ENCODE data around the gene BIN1. TPM values are rescaled to one million over a fixed set of nuclear protein-coding genes. Genes with fewer than 3 reads are reported as not detected.
A peak's percentile ranks its signal among the peaks of the same experiment; 100 is the strongest.

BIN1 gene
- total and polyA plus RNA-seq, 2 donors (not counting 1 experiment from before 2014, with no cell fraction given) = 90.6 to 92.3 TPM

GRCh38 chr2:127104881-127105655 is 1.9 kb downstream of the BIN1 start:
- peaks cover 0 to 26% (median 7%) of the 10 kb centered on the region in 4 experiments for H3K27me3 ChIP-seq (replicated peaks in 1 of 4; ENCODE audit: control extremely low read depth in 1 of 4, control insufficient read depth in 3 of 4, insufficient read depth in 4 of 4, low read length in 3 of 4)
- H3K9me3 ChIP-seq (ENCODE audit: control extremely low read depth in 1 of 3, control insufficient read depth in 2 of 3, insufficient read depth in 1 of 3, low read length in 2 of 3) = no peaks in the 10 kb centered on the region
- intact Hi-C loops (cut with micrococcal nuclease) = no loop called here
- no peak overlapping the region for H3K27ac ChIP-seq (ENCODE audit: low read length in 2 of 2)
- peak overlapping the region; percentile 99 for H3K4me2 ChIP-seq (replicated peaks; ENCODE audit: low read depth, low read length, poor library complexity, severe bottlenecking)
- Mint-ChIP-seq H3K4me3 (peak overlapping the region; percentile 46), H3K4me1 (peaks cover 13% of the 10 kb centered on the region), H3K27ac (no peak overlapping the region), H3K9me3 (ENCODE audit: insufficient read depth) (no peaks in the 10 kb centered on the region), H3K27me3 (peaks cover 4% of the 10 kb centered on the region)
- ChIA-PET CTCF (interaction anchor here (1.0 to 2.5 kb wide), 2 partner anchors 25 to 37 kb away, joined by 3 to 11 read pairs; no protein-coding TSS in a partner anchor), POLR2A (interaction anchor here (1.1 to 2.5 kb wide), 2 partner anchors 20 to 24 kb away, joined by 4 to 7 read pairs; no protein-coding TSS in a partner anchor)
- no peaks in the 10 kb centered on the region for H3K79me2 ChIP-seq (ENCODE audit: control insufficient read depth, insufficient read depth, low read length)
- ATAC-seq (ENCODE audit: low read depth) (no peak), DNase-seq (no peak)
- no peak overlapping the region for H2AFZ ChIP-seq (ENCODE audit: insufficient read depth, low read depth, low read length, poor library complexity, severe bottlenecking)
- 100% methylated on average over 4 of the region's 6 CpGs for WGBS (ENCODE audit: insufficient coverage)
- no peak overlapping the region for H3K4me3 ChIP-seq (ENCODE audit: control extremely low read depth in 1 of 5, extremely low read depth in 1 of 5, insufficient read depth in 1 of 5, low read depth in 2 of 5, low read length in 4 of 5)
- no peaks in the 10 kb centered on the region for H4K20me1 ChIP-seq (ENCODE audit: control insufficient read depth, insufficient read depth, low read length, poor library complexity, severe bottlenecking)
- H3K4me1 ChIP-seq (ENCODE audit: control insufficient read depth in 2 of 2, insufficient read depth in 2 of 2, low read length in 2 of 2) = peaks cover 21 to 29% of the 10 kb centered on the region in 2 donors
- H3K9ac ChIP-seq (ENCODE audit: low read length) = no peak overlapping the region
- H3K36me3 ChIP-seq (replicated peaks in 1 of 2; ENCODE audit: control extremely low read depth in 1 of 2, control insufficient read depth in 1 of 2, extremely low read depth in 1 of 2, insufficient read depth in 2 of 2, low read length in 1 of 2) = no peaks in the 10 kb centered on the region
- TF ChIP-seq CTCF (IDR thresholded peaks at IDR 0.05) (no peak), EZH2 (IDR thresholded peaks at IDR 0.05; ENCODE audit: borderline replicate concordance, insufficient read depth, low read depth, low read length, poor library complexity, severe bottlenecking) (no peak)

GRCh38 chr2:127104166-127104660 is 2.7 kb downstream of the BIN1 start:
- Mint-ChIP-seq H3K27ac (no peak overlapping the region), H3K9me3 (ENCODE audit: insufficient read depth) (no peaks in the 10 kb centered on the region), H3K4me1 (peaks cover 10% of the 10 kb centered on the region), H3K27me3 (peaks cover under 1% of the 10 kb centered on the region), H3K4me3 (peak overlapping the region; percentile 46)
- intact Hi-C loops (cut with micrococcal nuclease) = no loop called here
- Histone ChIP-seq H2AFZ (ENCODE audit: insufficient read depth, low read depth, low read length, poor library complexity, severe bottlenecking) (no peak overlapping the region), H3K4me3 (ENCODE audit: control extremely low read depth in 1 of 5, extremely low read depth in 1 of 5, insufficient read depth in 1 of 5, low read depth in 2 of 5, low read length in 4 of 5) (no peak overlapping the region), H3K27ac (ENCODE audit: low read length in 2 of 2) (no peak overlapping the region), H3K9ac (ENCODE audit: low read length) (no peak overlapping the region), H3K27me3 (replicated peaks in 1 of 4; ENCODE audit: control extremely low read depth in 1 of 4, control insufficient read depth in 3 of 4, insufficient read depth in 4 of 4, low read length in 3 of 4) (peaks cover 0 to 26% (median 7%) of the 10 kb centered on the region in 4 experiments), H4K20me1 (ENCODE audit: control insufficient read depth, insufficient read depth, low read length, poor library complexity, severe bottlenecking) (no peaks in the 10 kb centered on the region), H3K4me2 (replicated peaks; ENCODE audit: low read depth, low read length, poor library complexity, severe bottlenecking) (no peak overlapping the region), H3K9me3 (ENCODE audit: control extremely low read depth in 1 of 3, control insufficient read depth in 2 of 3, insufficient read depth in 1 of 3, low read length in 2 of 3) (no peaks in the 10 kb centered on the region), H3K79me2 (ENCODE audit: control insufficient read depth, insufficient read depth, low read length) (no peaks in the 10 kb centered on the region), H3K4me1 (ENCODE audit: control insufficient read depth in 2 of 2, insufficient read depth in 2 of 2, low read length in 2 of 2) (peaks cover 18 to 26% of the 10 kb centered on the region in 2 donors), H3K36me3 (replicated peaks in 1 of 2; ENCODE audit: control extremely low read depth in 1 of 2, control insufficient read depth in 1 of 2, extremely low read depth in 1 of 2, insufficient read depth in 2 of 2, low read length in 1 of 2) (no peaks in the 10 kb centered on the region)
- ChIA-PET CTCF (no interaction called here), POLR2A (no interaction called here)
- ATAC-seq (ENCODE audit: low read depth) (no peak), DNase-seq (no peak)
- TF ChIP-seq CTCF (IDR thresholded peaks at IDR 0.05) = no peak
- no peak for TF ChIP-seq EZH2 (IDR thresholded peaks at IDR 0.05; ENCODE audit: borderline replicate concordance, insufficient read depth, low read depth, low read length, poor library complexity, severe bottlenecking)
- WGBS (ENCODE audit: insufficient coverage) = 94% methylated on average over 2 of the region's 8 CpGs
